Stomach (tissue), 9 donors: Measurements from ENCODE around the gene CAPN5. TPM values are rescaled to one million over a fixed set of nuclear protein-coding genes. Genes with fewer than 3 reads are reported as not detected.
"Not testable (repeated sequence)": the region's sequence is repeated elsewhere in the genome, so short reads cannot be mapped to it uniquely, and the experiment has no call there.

ENCODE experiments used
- DNase-seq, 2 donors: peaks; one replicate each; pipeline versions ENCODE4 v3.0.0 to v3.0.0-alpha.2; 2013 to 2019
- H3K27ac ChIP-seq, 5 donors: fragments of 200-600 bp in 4 of 5; sonication (generic) in 4 of 5; one replicate each; pipeline ENCODE4 v1.5.1; 2013 to 2019; ENCODE audit warnings: mild to moderate bottlenecking in 1 of 5, moderate library complexity in 1 of 5
- H3K27me3 ChIP-seq, 3 donors: fragments of 200-600 bp; sonication (generic); one replicate each; pipeline ENCODE4 v1.5.1; 2017 to 2019; ENCODE audit warnings: mixed run types in 1 of 3
- H3K36me3 ChIP-seq, 4 donors: fragments of 200-600 bp; sonication (generic); 1 replicate in 3 of 4; 2 replicates in 1 of 4; pipeline ENCODE4 v1.5.1; 2016 to 2019
- H3K4me1 ChIP-seq, 4 donors: fragments of 200-600 bp; sonication (generic); one replicate each; pipeline ENCODE4 v1.5.1; 2016 to 2019
- H3K4me3 ChIP-seq, 4 donors: fragments of 200-600 bp; sonication (generic) in 3 of 4; one replicate each; pipeline ENCODE4 v1.5.1; 2016 to 2019; ENCODE audit warnings: mild to moderate bottlenecking in 1 of 4
- H3K9me3 ChIP-seq, 4 donors: fragments of 200-600 bp; sonication (generic); one replicate each; pipeline ENCODE4 v1.5.1; 2016 to 2019
- CTCF ChIP-seq, 7 experiments: fragments of 450-650 bp in 4 of 7; fragments of 200-600 bp in 3 of 7; sonication (generic) in 3 of 7; IDR thresholded peaks; one replicate each; pipeline ENCODE4 v1.5.1; 2016 to 2019; ENCODE audit warnings: antibody characterized with exemption in 7 of 7, control low read depth in 2 of 7, mild to moderate bottlenecking in 1 of 7
- EP300 ChIP-seq: sonication (generic); formaldehyde crosslinking; IDR thresholded peaks from one replicate; pipeline ENCODE4 v1.6.1; 2017; ENCODE audit warnings: antibody characterized with exemption
- POLR2A ChIP-seq, 4 donors: fragments of 450-650 bp; IDR thresholded peaks; one replicate each; pipeline ENCODE4 v1.6.1; 2016; ENCODE audit warnings: antibody characterized with exemption in 4 of 4, control low read depth in 2 of 4, mild to moderate bottlenecking in 1 of 4, moderate library complexity in 1 of 4
- POLR2AphosphoS5 ChIP-seq, 3 donors: sonication (generic); formaldehyde crosslinking; IDR thresholded peaks; one replicate each; pipeline ENCODE4 v1.6.1; 2016; ENCODE audit warnings: antibody characterized with exemption in 3 of 3
- WGBS, 5 donors: extraction: QIAGEN DNeasy Blood & Tissue Kit in 3 of 5; methylation state at CpG; one replicate each; pipeline versions ENCODE4 v1.1.5 to v1.1.7; 2013 to 2018; 5-methylcytosine and 5-hydroxymethylcytosine counted together
- intact Hi-C: fragments of 100-400 bp; cut with DNase I; formaldehyde crosslinking; loops from one replicate; pipeline ENCODE4 v1.15.1; 2023; ENCODE audit warnings: low total_unique reads
- polyA plus RNA-seq, 3 donors: library from polyadenylated mRNA; stranded (reverse); fragments of 200-250 nt; gene quantifications; one replicate each; pipeline ENCODE4 v1.2.3, GENCODE V29; 2013
- total RNA-seq, 5 donors: library from RNA; depleted of rRNA; stranded (reverse); fragments of >200 nt; gene quantifications; one replicate each; pipeline versions ENCODE4 v1.1.0 to v1.2.3, GENCODE V29; 2014 to 2016
- donor health status: healthy with polysubstance abuse.
- donor health status: Bipolar disorder and iron deficiency.
- donor health status: healthy.

CAPN5 gene
- total and polyA plus RNA-seq, 8 donors = 10.0 to 110 (median 65.9) TPM

DNA sequence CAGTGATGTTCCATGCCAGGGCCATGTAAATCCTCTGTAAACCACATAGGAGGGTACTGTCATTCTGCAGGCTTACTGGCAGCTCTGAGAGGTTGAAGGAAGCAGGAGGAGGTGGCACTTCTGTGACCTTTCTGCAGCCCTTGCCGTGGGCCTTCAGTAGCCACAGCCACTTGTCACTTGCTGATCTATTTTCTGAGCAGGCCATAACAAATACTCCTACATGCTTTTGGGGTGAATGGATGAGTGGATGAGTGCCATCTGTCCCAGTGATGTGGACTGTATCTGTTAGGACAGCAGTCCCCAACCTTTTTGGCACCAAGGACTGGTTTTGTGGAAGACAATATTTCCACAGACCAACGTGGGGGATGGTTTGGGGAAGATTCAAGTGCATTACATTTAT, 22.4 kb upstream of the CAPN5 start:
- TF ChIP-seq POLR2AphosphoS5 (IDR thresholded peaks at IDR 0.05) (no peak), EP300 (no peak), POLR2A (IDR thresholded peaks at IDR 0.05) (no peak), CTCF (IDR thresholded peaks at IDR 0.05) (no peak)

DNA sequence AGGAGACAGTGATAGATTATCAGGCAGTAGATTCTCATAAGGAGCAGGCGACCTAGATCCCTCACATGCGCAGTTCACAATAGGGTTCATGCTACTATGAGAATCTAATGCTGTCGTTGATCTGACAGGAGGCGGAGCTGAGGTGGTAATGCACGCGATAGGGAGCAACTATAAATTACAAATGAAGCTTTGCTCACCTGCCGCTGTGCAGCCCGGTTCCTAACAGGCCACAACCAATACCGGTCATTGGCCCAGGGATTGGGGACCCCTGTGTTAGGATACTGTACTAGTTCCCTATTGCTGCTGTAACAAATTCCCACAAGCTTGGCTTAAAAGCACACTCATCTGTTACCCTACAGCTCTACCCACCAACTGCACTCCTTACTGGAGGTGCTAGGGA, 21.9 kb upstream of the CAPN5 start:
- intact Hi-C loops = loop anchor here (5.0 kb wide), 1 partner anchor 47 kb away; no protein-coding TSS in a partner anchor

More for the DNA sequence above, 22.4 kb upstream of the CAPN5 start:
- no peak for DNase-seq
- H3K9me3 ChIP-seq = no peaks in the 10 kb centered on the region
- peaks cover 3 to 59% (median 20%) of the 10 kb centered on the region in 3 donors for H3K27me3 ChIP-seq
- H3K36me3 ChIP-seq = peaks cover 0 to 15% (median 0%) of the 10 kb centered on the region in 4 donors
- intact Hi-C loops = no loop called here
- H3K4me3 ChIP-seq = no peak overlapping the region
- 69 to 81% (median 76%) methylated on average over 2 of the region's 2 CpGs for WGBS, 5 donors
- no peak overlapping the region for H3K27ac ChIP-seq
- H3K4me1 ChIP-seq = peaks cover 15 to 39% (median 28%) of the 10 kb centered on the region in 4 donors

GRCh38 chr11:77046060-77046501, 20.7 kb upstream of the CAPN5 start:
- WGBS, 5 donors = 4 to 9% (median 5%) methylated on average over 9 to 39 of the region's 39 CpGs
- Histone ChIP-seq H3K4me1 (peaks cover 7 to 25% (median 19%) of the 10 kb centered on the region in 4 donors), H3K9me3 (no peaks in the 10 kb centered on the region), H3K4me3 (peak overlapping the region in 1 of 4 donors; percentile 28), H3K36me3 (no peaks in the 10 kb centered on the region), H3K27ac (peak overlapping the region in 1 of 5 donors; percentile 12), H3K27me3 (peaks cover 3 to 42% (median 7%) of the 10 kb centered on the region in 3 donors)
- TF ChIP-seq EP300 (no peak), POLR2AphosphoS5 (IDR thresholded peaks at IDR 0.05) (peak in 1 of 3 donors; percentile 33), POLR2A (IDR thresholded peaks at IDR 0.05) (no peak), CTCF (IDR thresholded peaks at IDR 0.05) (peak in 5 of 7 experiments; percentile 51 to 86 (median 82))
- peak; percentile 67 to 85 for DNase-seq
- intact Hi-C loops = loop anchor here (5.0 kb wide), 1 partner anchor 46 kb away; no protein-coding TSS in a partner anchor

More for the DNA sequence above, 21.9 kb upstream of the CAPN5 start:
- 94 to 99% (median 97%) methylated on average over 9 of the region's 9 CpGs for WGBS, 5 donors
- H3K4me3 ChIP-seq = no peak overlapping the region
- DNase-seq = no peak
- peaks cover 9 to 34% (median 23%) of the 10 kb centered on the region in 4 donors for H3K4me1 ChIP-seq
- H3K27me3 ChIP-seq = peaks cover 3 to 54% (median 15%) of the 10 kb centered on the region in 3 donors
- H3K36me3 ChIP-seq = peaks cover 0 to 11% (median 0%) of the 10 kb centered on the region in 4 donors
- no peaks in the 10 kb centered on the region for H3K9me3 ChIP-seq
- H3K27ac ChIP-seq = no peak overlapping the region
- TF ChIP-seq POLR2A (IDR thresholded peaks at IDR 0.05) (no peak), POLR2AphosphoS5 (IDR thresholded peaks at IDR 0.05) (no peak), EP300 (no peak), CTCF (IDR thresholded peaks at IDR 0.05) (no peak)

- 3 to 5% (median 4%) methylated on average over 15 of the region's 15 CpGs for WGBS, 5 donors
- Histone ChIP-seq H3K4me1 (peaks cover 7 to 25% (median 19%) of the 10 kb centered on the region in 4 donors), H3K9me3 (no peaks in the 10 kb centered on the region), H3K27me3 (peaks cover 3 to 30% (median 7%) of the 10 kb centered on the region in 3 donors), H3K27ac (peak overlapping the region in 4 of 5 donors; percentile 54 to 70 (median 62)), H3K36me3 (no peaks in the 10 kb centered on the region), H3K4me3 (peak overlapping the region; percentile 24 to 44 (median 40))
- peak; percentile 74 to 96 for DNase-seq
- no peak for TF ChIP-seq POLR2A (IDR thresholded peaks at IDR 0.05)
- peak in 5 of 7 experiments; percentile 65 to 89 (median 74) for TF ChIP-seq CTCF (IDR thresholded peaks at IDR 0.05)
- TF ChIP-seq POLR2AphosphoS5 (IDR thresholded peaks at IDR 0.05) = peak in 1 of 3 donors; percentile 56
- no peak for TF ChIP-seq EP300
- intact Hi-C loops = loop anchor here (5.0 kb wide), 1 partner anchor 45 kb away; no protein-coding TSS in a partner anchor
These were observed 19.5 kb upstream of the CAPN5 start for GRCh38 chr11:77047007-77047927.

- Histone ChIP-seq H3K27me3 (peaks cover 3 to 25% (median 7%) of the 10 kb centered on the region in 3 donors), H3K4me1 (peaks cover 7 to 25% (median 19%) of the 10 kb centered on the region in 4 donors)
- H3K9me3 ChIP-seq, DNase-seq, H3K27ac ChIP-seq, H3K36me3 ChIP-seq, H3K4me3 ChIP-seq: not testable (repeated sequence)
- 73 to 80% (median 74%) methylated on average over 7 of the region's 7 CpGs for WGBS, 5 donors
- intact Hi-C loops = loop anchor here (5.0 kb wide), 1 partner anchor 44 kb away; no protein-coding TSS in a partner anchor
These were observed 18.8 kb upstream of the CAPN5 start for GRCh38 chr11:77047928-77048446.
